Spleen (tissue), 11 donors: ENCODE results near the gene MAGEB6B. TPM values are rescaled to one million over a fixed set of nuclear protein-coding genes. Genes with fewer than 3 reads are reported as not detected.
"Not testable (repeated sequence)": the region's sequence is repeated elsewhere in the genome, so short reads cannot be mapped to it uniquely, and the experiment has no call there.

ENCODE experiments used
- DNase-seq: peaks from one replicate; pipeline ENCODE4 v3.0.0-alpha.2; 2020
- H3K27ac ChIP-seq, 8 donors: fragments of 200-600 bp; sonication (generic) in 7 of 8; 1 replicate in 4 of 8; 2 replicates in 4 of 8; pipeline versions ENCODE4 v1.5.0 to v1.8.0; 2016 to 2021; ENCODE audit warnings: inconsistent platforms in 4 of 8, mild to moderate bottlenecking in 4 of 8, moderate library complexity in 1 of 8
- H3K27me3 ChIP-seq, 7 donors: fragments of 200-600 bp; sonication (generic) in 6 of 7; replicated peaks in 1 of 7; 1 replicate in 4 of 7; 2 replicates in 3 of 7; pipeline versions ENCODE4 v1.5.0 to v1.8.0; 2016 to 2021; ENCODE audit warnings: inconsistent platforms in 3 of 7, mild to moderate bottlenecking in 1 of 7
- H3K36me3 ChIP-seq, 6 donors: fragments of 200-600 bp; sonication (generic) in 5 of 6; 1 replicate in 4 of 6; 2 replicates in 2 of 6; pipeline versions ENCODE4 v1.5.0 to v1.8.0; 2016 to 2021; ENCODE audit warnings: inconsistent platforms in 2 of 6
- H3K4me1 ChIP-seq, 6 donors: fragments of 200-600 bp; sonication (generic) in 5 of 6; 1 replicate in 3 of 6; 2 replicates in 3 of 6; pipeline versions ENCODE4 v1.5.0 to v1.8.0; 2016 to 2021; ENCODE audit warnings: inconsistent platforms in 3 of 6
- H3K4me3 ChIP-seq, 8 donors: fragments of 200-600 bp; sonication (generic) in 7 of 8; 1 replicate in 4 of 8; 2 replicates in 4 of 8; pipeline versions ENCODE4 v1.5.0 to v1.8.0; 2016 to 2021; ENCODE audit warnings: inconsistent platforms in 4 of 8, mild to moderate bottlenecking in 4 of 8, moderate library complexity in 2 of 8
- H3K9me3 ChIP-seq, 8 donors: fragments of 200-600 bp; sonication (generic) in 7 of 8; 1 replicate in 4 of 8; 2 replicates in 4 of 8; pipeline versions ENCODE4 v1.5.0 to v1.8.0; 2016 to 2021; ENCODE audit warnings: inconsistent platforms in 4 of 8
- POLR2A ChIP-seq, 3 donors: fragments of 450-650 bp; IDR thresholded peaks; one replicate each; pipeline ENCODE4 v1.5.1; 2017; ENCODE audit warnings: antibody characterized with exemption in 3 of 3, mild to moderate bottlenecking in 1 of 3
- POLR2AphosphoS5 ChIP-seq, 3 donors: sonication (generic); formaldehyde crosslinking; IDR thresholded peaks; one replicate each; pipeline ENCODE4 v1.5.1; 2017; ENCODE audit warnings: antibody characterized with exemption in 3 of 3
- WGBS, 5 donors: extraction: QIAGEN DNeasy Blood & Tissue Kit in 3 of 5; methylation state at CpG; one replicate each; pipeline versions ENCODE4 v1.1.5 to v1.1.7; 2013 to 2018; 5-methylcytosine and 5-hydroxymethylcytosine counted together
- intact Hi-C: fragments of 100-400 bp; cut with DNase I; formaldehyde crosslinking; loops from one replicate; pipeline ENCODE4 v1.15.0; 2023; ENCODE audit warnings: low total_unique reads
- polyA plus RNA-seq, 3 donors: library from polyadenylated mRNA; stranded (reverse); fragments of 200-250 nt; gene quantifications; one replicate each; pipeline ENCODE4 v1.2.1, GENCODE V29; 2013
- total RNA-seq, 7 donors: library from RNA; depleted of rRNA in 3 of 7; stranded (reverse); fragments of >200 nt in 3 of 7; fragmentation: NEBNext Ultra II Directional in 4 of 7; extraction: Animal tissue kit (Norgen Biotek cat#: 25700) in 4 of 7; gene quantifications; one replicate each; pipeline versions ENCODE4 v1.1.0 to v1.2.1, GENCODE V29; 2016 to 2021
- TF ChIP-seq, protein P1 (sequence below), 11 experiments: fragments of 200-600 bp in 7 of 11; fragments of 450-650 bp in 4 of 11; sonication (generic) in 4 of 11; IDR thresholded peaks in 8 of 11; conservative IDR thresholded peaks in 3 of 11; 1 replicate in 7 of 11; 2 replicates in 4 of 11; pipeline versions ENCODE4 v1.4.0 to v1.8.0; 2016 to 2021; ENCODE audit warnings: antibody characterized with exemption in 11 of 11, inconsistent platforms in 4 of 11, mild to moderate bottlenecking in 1 of 11
- donor health status: healthy with polysubstance abuse.
- donor health status: DM: no; HTN: no; CAD: no; lungs with moderate emphysema.
- donor health status: DM: no; HTN: no; CAD: no.
- donor health status: Bipolar disorder and iron deficiency.
- donor health status: healthy.
- donor health status: DM: no; HTN: no; CAD: no.
- donor health status: DM: yes; HTN: yes; CAD: no.

The MAGEB6B gene
- total and polyA plus RNA-seq, 10 donors = not detected

DNA sequence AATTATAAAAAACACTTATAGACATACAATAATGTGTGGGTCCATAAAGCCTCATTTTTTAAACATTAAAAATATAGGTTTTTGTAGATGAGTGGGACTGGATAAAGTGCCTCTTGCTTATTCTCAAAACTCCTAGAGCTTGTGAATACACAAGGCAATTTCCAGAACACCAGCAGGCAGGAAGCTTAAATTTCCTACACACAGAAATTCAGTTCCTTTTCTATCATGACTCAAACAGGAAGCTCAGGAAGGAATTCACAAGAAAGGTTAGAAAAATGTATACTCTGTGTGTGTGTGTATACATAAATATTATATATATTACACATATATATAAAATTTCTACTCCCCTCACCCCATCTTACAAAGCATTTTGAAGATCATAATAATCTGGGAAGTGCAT, 43.2 kb downstream of the MAGEB6B start:
- H3K27ac ChIP-seq = no peak overlapping the region
- no peaks in the 10 kb centered on the region for H3K27me3 ChIP-seq
- intact Hi-C loops = no loop called here
- no peak overlapping the region for H3K4me3 ChIP-seq
- no peak for DNase-seq
- no peaks in the 10 kb centered on the region for H3K9me3 ChIP-seq
- H3K36me3 ChIP-seq = no peaks in the 10 kb centered on the region
- TF ChIP-seq, protein P1, sequence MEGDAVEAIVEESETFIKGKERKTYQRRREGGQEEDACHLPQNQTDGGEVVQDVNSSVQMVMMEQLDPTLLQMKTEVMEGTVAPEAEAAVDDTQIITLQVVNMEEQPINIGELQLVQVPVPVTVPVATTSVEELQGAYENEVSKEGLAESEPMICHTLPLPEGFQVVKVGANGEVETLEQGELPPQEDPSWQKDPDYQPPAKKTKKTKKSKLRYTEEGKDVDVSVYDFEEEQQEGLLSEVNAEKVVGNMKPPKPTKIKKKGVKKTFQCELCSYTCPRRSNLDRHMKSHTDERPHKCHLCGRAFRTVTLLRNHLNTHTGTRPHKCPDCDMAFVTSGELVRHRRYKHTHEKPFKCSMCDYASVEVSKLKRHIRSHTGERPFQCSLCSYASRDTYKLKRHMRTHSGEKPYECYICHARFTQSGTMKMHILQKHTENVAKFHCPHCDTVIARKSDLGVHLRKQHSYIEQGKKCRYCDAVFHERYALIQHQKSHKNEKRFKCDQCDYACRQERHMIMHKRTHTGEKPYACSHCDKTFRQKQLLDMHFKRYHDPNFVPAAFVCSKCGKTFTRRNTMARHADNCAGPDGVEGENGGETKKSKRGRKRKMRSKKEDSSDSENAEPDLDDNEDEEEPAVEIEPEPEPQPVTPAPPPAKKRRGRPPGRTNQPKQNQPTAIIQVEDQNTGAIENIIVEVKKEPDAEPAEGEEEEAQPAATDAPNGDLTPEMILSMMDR (IDR thresholded peaks at IDR 0.05 in 8 of 11, conservative IDR thresholded peaks at IDR 0.05 in 3 of 11) = no peak
- H3K4me1 ChIP-seq = no peaks in the 10 kb centered on the region

DNA sequence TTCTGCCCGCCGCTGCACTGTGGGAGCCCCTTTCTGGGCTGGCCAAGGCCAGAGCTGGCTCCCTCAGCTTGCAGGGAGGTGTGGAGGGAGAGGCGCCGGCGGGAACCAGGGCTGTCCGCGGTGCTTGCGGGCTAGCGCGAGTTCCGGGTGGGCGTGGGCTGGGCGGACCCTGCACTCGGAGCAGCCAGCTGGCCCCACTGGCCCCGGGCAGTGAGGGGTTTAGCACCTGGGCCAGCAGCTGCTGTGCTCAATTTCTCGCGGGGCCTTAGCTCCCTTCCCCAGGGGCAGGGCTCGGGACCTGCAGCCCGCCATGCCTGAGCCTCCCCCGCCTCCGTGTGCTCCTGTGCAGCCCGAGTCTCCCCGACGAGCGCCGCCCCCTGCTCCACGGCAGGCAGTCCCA, 44.3 kb downstream of the MAGEB6B start:
- intact Hi-C loops, DNase-seq, H3K27ac ChIP-seq, H3K4me3 ChIP-seq, H3K9me3 ChIP-seq, H3K27me3 ChIP-seq, H3K36me3 ChIP-seq, H3K4me1 ChIP-seq: not testable (repeated sequence)
- WGBS, 5 donors = 77 to 97% (median 91%) methylated on average over 4 to 27 of the region's 27 CpGs; no CpG with 5 or more reads in 1 of the 5 donors

DNA sequence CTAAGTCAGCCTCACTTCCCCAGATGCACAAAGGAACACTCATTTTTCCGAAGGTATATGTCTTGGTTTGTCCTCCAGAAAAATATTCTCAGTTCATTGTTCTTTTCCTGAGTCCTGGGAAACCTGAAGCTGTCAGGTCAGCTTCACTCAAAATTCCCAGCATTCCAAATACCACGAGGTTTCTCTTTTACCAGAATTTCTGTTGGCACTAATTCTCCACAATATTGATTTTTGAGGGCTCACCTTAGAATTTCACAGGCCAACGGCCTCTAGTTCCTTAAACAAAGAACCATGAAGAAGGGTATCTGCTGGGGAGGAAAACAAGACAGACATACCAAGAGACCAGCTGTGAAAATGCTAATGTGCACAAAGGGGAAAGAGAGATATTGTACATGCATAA, 47.6 kb downstream of the MAGEB6B start:
- H3K27me3 ChIP-seq = no peaks in the 10 kb centered on the region
- intact Hi-C loops = no loop called here
- H3K4me1 ChIP-seq = no peaks in the 10 kb centered on the region
- TF ChIP-seq POLR2AphosphoS5 (IDR thresholded peaks at IDR 0.05) (no peak), POLR2A (IDR thresholded peaks at IDR 0.05) (no peak)
- TF ChIP-seq, protein P1 (IDR thresholded peaks at IDR 0.05 in 8 of 11, conservative IDR thresholded peaks at IDR 0.05 in 3 of 11) = no peak
- H3K4me3 ChIP-seq = no peak overlapping the region
- no peaks in the 10 kb centered on the region for H3K36me3 ChIP-seq
- no peaks in the 10 kb centered on the region for H3K9me3 ChIP-seq
- H3K27ac ChIP-seq = no peak overlapping the region
- DNase-seq = no peak
- WGBS, 5 donors = 42 to 71% (median 58%) methylated on average over 3 of the region's 3 CpGs

Other genes with a start within 250 kb of the MAGEB6B start
- gene MAGEB18, start 22.3 kb upstream of the MAGEB6B start, total RNA-seq = not detected
- not detected for gene MAGEB18, start 22.3 kb upstream of the MAGEB6B start, polyA plus RNA-seq
- gene MAGEB6, start 31.8 kb downstream of the MAGEB6B start, total RNA-seq = not detected
- gene MAGEB6, start 31.8 kb downstream of the MAGEB6B start, polyA plus RNA-seq = not detected
- gene MAGEB5, start 55.6 kb downstream of the MAGEB6B start, total RNA-seq = not detected
- not detected for gene MAGEB5, start 55.6 kb downstream of the MAGEB6B start, polyA plus RNA-seq